HEK293 (cell line): ENCODE data around the gene NFE2L1.

ENCODE experiments used
- BCL6B ChIP-seq: fragments of 450-650 bp; formaldehyde crosslinking; IDR thresholded peaks from 2 replicates; pipeline ENCODE4 v1.5.1; 2017; ENCODE audit warnings: missing biosample characterization, missing genetic modification characterization
- CTCF ChIP-seq: fragments of 450-650 bp; formaldehyde crosslinking; IDR thresholded peaks from 2 replicates; pipeline ENCODE4 v1.5.1; 2016; ENCODE audit warnings: missing biosample characterization, missing genetic modification characterization
- GLIS2 ChIP-seq: fragments of 450-650 bp; formaldehyde crosslinking; IDR thresholded peaks from 2 replicates; pipeline ENCODE4 v1.5.1; 2016; ENCODE audit warnings: missing biosample characterization, missing genetic modification characterization
- MZF1 ChIP-seq: fragments of 450-650 bp; formaldehyde crosslinking; IDR thresholded peaks from 2 replicates; pipeline ENCODE4 v1.5.1; 2017; ENCODE audit warnings: missing biosample characterization, missing genetic modification characterization, borderline replicate concordance
- OSR2 ChIP-seq: fragments of 450-650 bp; formaldehyde crosslinking; IDR thresholded peaks from 2 replicates; pipeline ENCODE4 v1.5.1; 2016; ENCODE audit warnings: missing biosample characterization, missing genetic modification characterization
- OVOL3 ChIP-seq: fragments of 450-650 bp; formaldehyde crosslinking; IDR thresholded peaks from 2 replicates; pipeline ENCODE4 v1.5.1; 2016; ENCODE audit warnings: missing biosample characterization, missing genetic modification characterization
- SCRT2 ChIP-seq: fragments of 450-650 bp; formaldehyde crosslinking; IDR thresholded peaks from 2 replicates; pipeline ENCODE4 v1.5.1; 2016; ENCODE audit warnings: missing biosample characterization, missing genetic modification characterization
- ZBTB10 ChIP-seq: fragments of 450-650 bp; formaldehyde crosslinking; IDR thresholded peaks from 2 replicates; pipeline ENCODE4 v1.5.1; 2016; ENCODE audit warnings: missing biosample characterization, missing genetic modification characterization
- ZBTB44 ChIP-seq: fragments of 450-650 bp; IDR thresholded peaks from 2 replicates; pipeline ENCODE4 v1.5.1; 2018; ENCODE audit warnings: missing biosample characterization, mild to moderate bottlenecking, missing genetic modification characterization
- ZBTB49 ChIP-seq: fragments of 450-650 bp; formaldehyde crosslinking; IDR thresholded peaks from 2 replicates; pipeline ENCODE4 v1.5.1; 2016; ENCODE audit warnings: missing biosample characterization, missing genetic modification characterization, low read depth
- ZIC2 ChIP-seq: fragments of 450-650 bp; formaldehyde crosslinking; IDR thresholded peaks from 2 replicates; pipeline ENCODE4 v1.5.1; 2016; ENCODE audit warnings: missing biosample characterization, missing genetic modification characterization
- ZNF138 ChIP-seq: fragments of 450-650 bp; formaldehyde crosslinking; IDR thresholded peaks from 2 replicates; pipeline ENCODE4 v1.5.1; 2016; ENCODE audit warnings: missing biosample characterization, missing genetic modification characterization, borderline replicate concordance
- ZNF174 ChIP-seq: fragments of 450-650 bp; formaldehyde crosslinking; IDR thresholded peaks from 2 replicates; pipeline ENCODE4 v1.5.0; 2017; ENCODE audit warnings: missing biosample characterization, mild to moderate bottlenecking, missing genetic modification characterization
- ZNF18 ChIP-seq: fragments of 450-650 bp; formaldehyde crosslinking; IDR thresholded peaks from 2 replicates; pipeline ENCODE4 v1.5.1; 2016; ENCODE audit warnings: missing biosample characterization, missing genetic modification characterization
- ZNF2 ChIP-seq: fragments of 450-650 bp; formaldehyde crosslinking; IDR thresholded peaks from 2 replicates; pipeline ENCODE4 v1.5.1; 2016; ENCODE audit warnings: missing biosample characterization, missing genetic modification characterization
- ZNF214 ChIP-seq: fragments of 450-650 bp; formaldehyde crosslinking; IDR thresholded peaks from 2 replicates; pipeline ENCODE4 v1.5.1; 2017; ENCODE audit warnings: missing biosample characterization, mild to moderate bottlenecking, missing genetic modification characterization, borderline replicate concordance
- ZNF266 ChIP-seq: fragments of 450-650 bp; formaldehyde crosslinking; IDR thresholded peaks from 2 replicates; pipeline ENCODE4 v1.5.1; 2016; ENCODE audit warnings: missing biosample characterization, missing genetic modification characterization, low read depth
- ZNF394 ChIP-seq: fragments of 450-650 bp; formaldehyde crosslinking; IDR thresholded peaks from 2 replicates; pipeline ENCODE4 v1.5.1; 2016; ENCODE audit warnings: missing biosample characterization, missing genetic modification characterization, mild to moderate bottlenecking, moderate library complexity, borderline replicate concordance
- ZNF48 ChIP-seq: fragments of 450-650 bp; formaldehyde crosslinking; IDR thresholded peaks from 2 replicates; pipeline ENCODE4 v1.5.1; 2016; ENCODE audit warnings: missing biosample characterization, missing genetic modification characterization
- ZNF548 ChIP-seq: fragments of 450-650 bp; formaldehyde crosslinking; IDR thresholded peaks from 2 replicates; pipeline ENCODE4 v1.5.1; 2016; ENCODE audit warnings: missing biosample characterization, missing genetic modification characterization
- ZNF654 ChIP-seq: fragments of 450-650 bp; formaldehyde crosslinking; IDR thresholded peaks from 2 replicates; pipeline ENCODE4 v1.5.1; 2016; ENCODE audit warnings: low read depth, missing biosample characterization, missing genetic modification characterization
- ZNF707 ChIP-seq: fragments of 450-650 bp; formaldehyde crosslinking; IDR thresholded peaks from 2 replicates; pipeline ENCODE4 v1.5.1; 2016; ENCODE audit warnings: missing biosample characterization, missing genetic modification characterization
- ZNF768 ChIP-seq: fragments of 450-650 bp; formaldehyde crosslinking; IDR thresholded peaks from 2 replicates; pipeline ENCODE4 v1.5.1; 2018; ENCODE audit warnings: missing biosample characterization, mild to moderate bottlenecking, missing genetic modification characterization
- ZNF792 ChIP-seq: fragments of 450-650 bp; formaldehyde crosslinking; IDR thresholded peaks from 2 replicates; pipeline ENCODE4 v1.5.1; 2016; ENCODE audit warnings: missing biosample characterization, missing genetic modification characterization
- TF ChIP-seq, protein P1 (sequence below): fragments of 450-650 bp; formaldehyde crosslinking; IDR thresholded peaks from 2 replicates; pipeline ENCODE4 v1.5.1; 2016; ENCODE audit warnings: missing biosample characterization, missing genetic modification characterization
- TF ChIP-seq, protein P2 (sequence below): fragments of 450-650 bp; formaldehyde crosslinking; IDR thresholded peaks from 2 replicates; pipeline ENCODE4 v1.5.1; 2016; ENCODE audit warnings: missing biosample characterization, missing genetic modification characterization

NFE2L1 gene

GRCh38 chr17:48014595-48015111, 33.5 kb upstream of the NFE2L1 start (continued):
- TF ChIP-seq ZNF394 (tag by site-specific recombination) = peak; percentile 67; the same call in 1 of the 2 replicates
- no peak for TF ChIP-seq ZNF18
- no peak for TF ChIP-seq ZNF174 (tag by site-specific recombination)
- TF ChIP-seq ZBTB49 (tag by site-specific recombination) = no peak
- TF ChIP-seq ZBTB10 (tag by site-specific recombination) = no peak
- no peak for TF ChIP-seq ZNF768 (tag by site-specific recombination)
- TF ChIP-seq ZNF214 (tag by site-specific recombination) = no peak
- peak; percentile 25; the same call in 1 of the 2 replicates for TF ChIP-seq SCRT2
- 0 out of 2 replicates have a peak, but pooled peaks have one; percentile 17 for TF ChIP-seq ZNF2 (tag by site-specific recombination)
- TF ChIP-seq ZNF707 (tag by site-specific recombination) = no peak
- no peak for TF ChIP-seq BCL6B (tag by site-specific recombination)
- TF ChIP-seq ZNF654 = no peak
- TF ChIP-seq, protein P1, sequence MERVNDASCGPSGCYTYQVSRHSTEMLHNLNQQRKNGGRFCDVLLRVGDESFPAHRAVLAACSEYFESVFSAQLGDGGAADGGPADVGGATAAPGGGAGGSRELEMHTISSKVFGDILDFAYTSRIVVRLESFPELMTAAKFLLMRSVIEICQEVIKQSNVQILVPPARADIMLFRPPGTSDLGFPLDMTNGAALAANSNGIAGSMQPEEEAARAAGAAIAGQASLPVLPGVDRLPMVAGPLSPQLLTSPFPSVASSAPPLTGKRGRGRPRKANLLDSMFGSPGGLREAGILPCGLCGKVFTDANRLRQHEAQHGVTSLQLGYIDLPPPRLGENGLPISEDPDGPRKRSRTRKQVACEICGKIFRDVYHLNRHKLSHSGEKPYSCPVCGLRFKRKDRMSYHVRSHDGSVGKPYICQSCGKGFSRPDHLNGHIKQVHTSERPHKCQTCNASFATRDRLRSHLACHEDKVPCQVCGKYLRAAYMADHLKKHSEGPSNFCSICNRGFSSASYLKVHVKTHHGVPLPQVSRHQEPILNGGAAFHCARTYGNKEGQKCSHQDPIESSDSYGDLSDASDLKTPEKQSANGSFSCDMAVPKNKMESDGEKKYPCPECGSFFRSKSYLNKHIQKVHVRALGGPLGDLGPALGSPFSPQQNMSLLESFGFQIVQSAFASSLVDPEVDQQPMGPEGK (tag by site-specific recombination) = 0 out of 2 replicates have a peak, but pooled peaks have one; percentile 18
- no peak for TF ChIP-seq ZNF138
- TF ChIP-seq OSR2 (tag by site-specific recombination) = peak; percentile 21; the same call in 1 of the 2 replicates
- TF ChIP-seq MZF1 (tag by site-specific recombination) = no peak; the same call in 1 of the 2 replicates
- no peak for TF ChIP-seq OVOL3 (tag by site-specific recombination)
- no peak for TF ChIP-seq CTCF (tag by site-specific recombination)
- TF ChIP-seq ZBTB44 (tag by site-specific recombination) = no peak
- TF ChIP-seq, protein P2, sequence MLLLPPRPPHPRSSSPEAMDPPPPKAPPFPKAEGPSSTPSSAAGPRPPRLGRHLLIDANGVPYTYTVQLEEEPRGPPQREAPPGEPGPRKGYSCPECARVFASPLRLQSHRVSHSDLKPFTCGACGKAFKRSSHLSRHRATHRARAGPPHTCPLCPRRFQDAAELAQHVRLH = no peak
- TF ChIP-seq ZNF48 = no peak
- no peak for TF ChIP-seq ZNF548 (tag by site-specific recombination)
- no peak for TF ChIP-seq ZNF266 (tag by site-specific recombination)
- no peak; the same call in 1 of the 2 replicates for TF ChIP-seq GLIS2 (tag by site-specific recombination)
- TF ChIP-seq ZNF792 (tag by site-specific recombination) = 0 out of 2 replicates have a peak, but pooled peaks have one; percentile 13
- 0 out of 2 replicates have a peak, but pooled peaks have one; percentile 7 for TF ChIP-seq ZIC2
